K562 (cell line): ENCODE data around the gene PLCL2. TPM values are rescaled to one million over a fixed set of nuclear protein-coding genes. Genes with fewer than 3 reads are reported as not detected.

Source experiments
- ATAC-seq: fragments of 200-7000 bp; cut with Tn5 transposase; 3 replicates; pipeline ENCODE4 v1.9.1; 2020; ENCODE audit warnings: moderate library complexity
- BruUV-seq: library from RNA; stranded (reverse); fragments of 400-500 nt; replicated peaks from 2 replicates; lab custom pipeline; 2021; lab: Mats Ljungman, UMichigan
- CTCF ChIA-PET: fragments of 300-600 bp; formaldehyde crosslinking; extraction: SDS; loops from one replicate; lab custom pipeline; 2021; ENCODE audit warnings: low intra/inter-chr PET ratio; lab: Yijun Ruan, JAX
- POLR2A ChIA-PET: fragments of 300-600, 350-650 bp; sonication (Branson Sonifier 250); formaldehyde crosslinking; extraction: SDS; loops from one replicate; lab custom pipeline; 2021; ENCODE audit warnings: antibody characterized with exemption, inconsistent platforms; lab: Yijun Ruan, JAX
- DNase-seq, 4 experiments: peaks; one replicate each; pipeline versions ENCODE4 v3.0.0 to v3.0.0-alpha.2; 2011 to 2018; ENCODE audit warnings: low spot score in 3 of 4, mixed read lengths in 3 of 4; ENCODE audit errors: extremely low read depth in 1 of 4
- FAIRE-seq: peaks from 2 replicates; lab custom pipeline; 2011; peaks lifted over from hg19 to GRCh38; lab: Jason Lieb, UNC
- H2AFZ ChIP-seq: 2 replicates; pipeline ENCODE4 v1.6.0; 2011; ENCODE audit warnings: low read depth, low read length, control low read depth, inconsistent platforms
- H3K27ac ChIP-seq: fragments of 200-600 bp; 3 replicates; pipeline ENCODE4 v1.8.0; 2011; ENCODE audit warnings: low read depth, mild to moderate bottlenecking, control low read depth, inconsistent platforms, low read length, moderate library complexity, mixed read lengths; ENCODE audit errors: extremely low read depth
- H3K27me3 ChIP-seq, 2 experiments: fragments of 300-600 bp in 1 of 2; 2 replicates in 1 of 2; 3 replicates in 1 of 2; pipeline versions ENCODE4 v1.6.0 to v1.8.0; 2011; ENCODE audit warnings: inconsistent platforms in 2 of 2, low read length in 2 of 2, mild to moderate bottlenecking in 1 of 2, mixed read lengths in 1 of 2, moderate library complexity in 1 of 2; ENCODE audit not compliant: control insufficient read depth in 2 of 2, insufficient read depth in 2 of 2
- H3K36me3 ChIP-seq: fragments of 300-600 bp; 3 replicates; pipeline ENCODE4 v1.8.0; 2011; ENCODE audit warnings: mild to moderate bottlenecking, low read length, inconsistent platforms; ENCODE audit not compliant: control insufficient read depth, insufficient read depth
- H3K4me1 ChIP-seq, 2 experiments: fragments of 200-600 bp in 1 of 2; replicated peaks in 1 of 2; 2 replicates in 1 of 2; 3 replicates in 1 of 2; pipeline versions ENCODE4 v1.5.1 to v1.8.0; 2011; ENCODE audit warnings: inconsistent platforms in 2 of 2, low read length in 2 of 2, mild to moderate bottlenecking in 1 of 2, mixed read lengths in 1 of 2, moderate library complexity in 1 of 2; ENCODE audit not compliant: control insufficient read depth in 2 of 2, insufficient read depth in 2 of 2
- H3K4me2 ChIP-seq: 2 replicates; pipeline ENCODE4 v1.6.1; 2011; ENCODE audit warnings: low read length, control low read depth, inconsistent platforms, mixed read lengths; ENCODE audit not compliant: insufficient read depth
- H3K4me3 ChIP-seq: fragments of 200-600 bp; sonication (generic), shearing (Covaris generic); 2 replicates; pipeline ENCODE4 v1.5.1; 2016; ENCODE audit warnings: control low read depth, inconsistent platforms
- H3K79me2 ChIP-seq: fragments of 200-600 bp; 3 replicates; pipeline ENCODE4 v1.8.0; 2011; ENCODE audit warnings: low read length, inconsistent platforms; ENCODE audit not compliant: control insufficient read depth, insufficient read depth
- H3K9ac ChIP-seq, 2 experiments: 2 replicates each; pipeline versions ENCODE4 v1.6.0 to v1.6.1; 2011; ENCODE audit warnings: low read depth in 2 of 2, low read length in 2 of 2, control low read depth in 1 of 2, inconsistent platforms in 1 of 2, mild to moderate bottlenecking in 1 of 2, mixed read lengths in 1 of 2; ENCODE audit not compliant: insufficient read depth in 1 of 2
- H3K9me1 ChIP-seq: one replicate; pipeline ENCODE4 v1.6.0; 2011; ENCODE audit warnings: inconsistent platforms, mild to moderate bottlenecking, low read length, moderate library complexity; ENCODE audit not compliant: control insufficient read depth, insufficient read depth
- H3K9me3 ChIP-seq: replicated peaks from 2 replicates; pipeline ENCODE4 v1.5.1; 2011; ENCODE audit warnings: low read depth, low read length, inconsistent platforms; ENCODE audit not compliant: control insufficient read depth, insufficient read depth
- H4K20me1 ChIP-seq: replicated peaks from 2 replicates; pipeline ENCODE4 v1.6.1; 2011; ENCODE audit warnings: low read length, inconsistent platforms, mixed read lengths; ENCODE audit not compliant: control insufficient read depth, insufficient read depth
- CBX2 ChIP-seq: fragments of 200-600 bp; sonication (generic); IDR thresholded peaks from one replicate; pipeline ENCODE4 v1.6.1; 2012; ENCODE audit warnings: mild to moderate bottlenecking, low read length, inconsistent platforms; ENCODE audit not compliant: insufficient read depth, poor library complexity, severe bottlenecking
- ELF4 ChIP-seq: fragments of 450-650 bp; formaldehyde crosslinking; IDR thresholded peaks from 2 replicates; pipeline ENCODE4 v1.4.0; 2022; ENCODE audit warnings: missing genetic modification characterization
- ZNF699 ChIP-seq: fragments of 250-450 bp; sonication (Bioruptor Pico); IDR thresholded peaks from 2 replicates; pipeline ENCODE4 v1.8.0; 2021; ENCODE audit warnings: mild to moderate bottlenecking, moderate library complexity; ENCODE audit not compliant: insufficient replicate concordance
- WGBS: fragments of 100-300 bp; shearing (Covaris generic); methylation state at CpG from one replicate; pipeline ENCODE4 v1.1.6; 2016; ENCODE audit warnings: low coverage, mixed read lengths; ENCODE audit not compliant: insufficient coverage; ENCODE audit errors: missing lambda C conversion rate; 5-methylcytosine and 5-hydroxymethylcytosine counted together
- in situ Hi-C: fragments of 300-500 bp; cut with MboI; formaldehyde crosslinking; loops from 4 replicates; pipeline ENCODE4 v1.15.0; 2018; ENCODE audit warnings: inconsistent platforms, mixed read lengths
- intact Hi-C: fragments of 100-400 bp; cut with micrococcal nuclease; formaldehyde crosslinking; loops from 2 replicates; pipeline ENCODE4 v1.14.2; 2022
- polyA plus RNA-seq, 8 experiments: library from polyadenylated mRNA; depleted of rRNA in 4 of 8; stranded (reverse) in 5 of 8; unstranded in 3 of 8; fragments of >200 nt; fragmentation: Nextera tagmentation in 2 of 8; fragmentation: Illumina TruSeq in 1 of 8; extraction: Ambion mirVana in 2 of 8; extraction: Trizol in 1 of 8; gene quantifications; 2 replicates each; pipeline versions ENCODE4 v1.2.1 to v1.2.3, GENCODE V29; 2011 to 2014; ENCODE audit warnings: inconsistent platforms in 1 of 8, missing spikeins in 1 of 8
- total RNA-seq, 7 experiments: library from RNA; depleted of rRNA in 6 of 7; stranded (reverse); fragments of >200 nt in 6 of 7; fragmentation: Illumina TruSeq in 2 of 7; extraction: Trizol in 2 of 7; gene quantifications; 2 replicates each; pipeline versions ENCODE4 v1.2.1 to v1.2.3, GENCODE V29; 2011 to 2021; ENCODE audit warnings: low replicate concordance in 1 of 7
- TF ChIP-seq, protein P1 (sequence below): fragments of 450-650 bp; conservative IDR thresholded peaks from 2 replicates; pipeline ENCODE4 v1.6.1; 2016; ENCODE audit warnings: missing genetic modification characterization, low read depth, mild to moderate bottlenecking, missing compliant biosample characterization, moderate library complexity

The PLCL2 gene
- total and polyA plus RNA-seq, 9 of the 15 experiments (the other 6 are each of a cell fraction or from before 2014, with no cell fraction given), result 0.03 to 0.18 (median 0.11) TPM; not detected in 2

DNA sequence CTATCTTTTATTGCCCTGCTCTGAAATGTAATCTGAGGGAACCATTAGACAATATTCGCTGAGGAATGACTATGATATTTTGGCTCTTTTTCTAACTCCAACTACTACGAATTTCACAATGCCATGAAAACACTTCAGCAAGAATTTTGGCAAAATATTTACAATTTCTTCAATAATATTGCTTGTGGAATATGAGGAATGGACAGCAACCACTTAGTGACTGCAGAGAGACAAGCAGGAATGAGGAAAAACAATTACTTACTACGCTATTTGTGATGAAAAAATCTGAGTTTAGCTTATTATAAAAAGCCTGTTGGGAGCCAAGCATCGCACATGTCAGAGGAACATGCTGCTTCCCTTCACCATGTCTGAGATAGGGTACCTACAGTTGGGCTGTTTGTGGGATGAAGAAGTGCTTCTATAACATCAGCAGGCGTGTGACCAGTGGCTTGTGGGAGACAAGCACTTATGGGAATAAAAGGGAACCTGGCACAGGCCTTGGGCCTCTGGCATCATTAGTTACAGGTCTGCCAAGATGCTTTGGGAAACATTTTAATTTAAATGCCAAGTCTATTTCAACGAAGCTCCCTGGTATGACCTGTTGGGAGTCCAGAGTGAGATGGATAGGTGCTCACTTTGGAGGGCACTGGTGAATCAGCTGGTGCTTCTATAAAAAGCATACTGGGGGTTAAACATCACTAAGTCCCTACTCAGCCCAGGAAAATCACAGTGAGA lies 2.7 kb upstream of the PLCL2 start:
- BruUV-seq, result no TSS peak
- FAIRE-seq (no peak), DNase-seq (no peak), ATAC-seq (no peak)
- Histone ChIP-seq H3K36me3 (no peaks in the 10 kb centered on the region), H3K4me2 (no peak overlapping the region), H2AFZ (no peak overlapping the region), H3K9ac (no peak overlapping the region), H3K79me2 (no peaks in the 10 kb centered on the region), H4K20me1 (no peaks in the 10 kb centered on the region), H3K27me3 (peaks cover 19 to 31% of the 10 kb centered on the region in 2 experiments), H3K27ac (no peak overlapping the region), H3K9me3 (no peaks in the 10 kb centered on the region), H3K4me3 (no peak overlapping the region), H3K9me1 (no peaks in the 10 kb centered on the region), H3K4me1 (peaks cover 0 to 17% of the 10 kb centered on the region in 2 experiments; a peak in 3 of 5 replicates)
- in situ Hi-C loops, result no loop called here
- 1% methylated on average over 6 of the region's 6 CpGs for WGBS
- no peak for TF ChIP-seq CBX2
- TF ChIP-seq ZNF699, result no peak
- no peak for TF ChIP-seq ELF4 (CRISPR knock-in tag)
- TF ChIP-seq, protein P1, sequence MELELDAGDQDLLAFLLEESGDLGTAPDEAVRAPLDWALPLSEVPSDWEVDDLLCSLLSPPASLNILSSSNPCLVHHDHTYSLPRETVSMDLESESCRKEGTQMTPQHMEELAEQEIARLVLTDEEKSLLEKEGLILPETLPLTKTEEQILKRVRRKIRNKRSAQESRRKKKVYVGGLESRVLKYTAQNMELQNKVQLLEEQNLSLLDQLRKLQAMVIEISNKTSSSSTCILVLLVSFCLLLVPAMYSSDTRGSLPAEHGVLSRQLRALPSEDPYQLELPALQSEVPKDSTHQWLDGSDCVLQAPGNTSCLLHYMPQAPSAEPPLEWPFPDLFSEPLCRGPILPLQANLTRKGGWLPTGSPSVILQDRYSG (tag), result no peak
- ChIA-PET POLR2A (interaction anchor here (0.7 to 1.0 kb wide), 2 partner anchors 22 to 228 kb away, joined by 3 to 4 read pairs; no protein-coding TSS in a partner anchor), CTCF (no interaction called here)
- intact Hi-C loops, result no loop called here
